Measurements from ENCODE around the gene ZDHHC5.
"Not testable (repeated sequence)": the region's sequence is repeated elsewhere in the genome, so short reads cannot be mapped to it uniquely, and the experiment has no call there.

ZDHHC5 gene

GRCh38 chr11:57663975-57664374, 3.9 kb upstream of the ZDHHC5 start:
- no peak for DNase-seq (ENCODE audit: low read depth in 3 of 3, low spot score in 1 of 3)

GRCh38 chr11:57667117-57667735, 688 bp upstream of the ZDHHC5 start:
- peak; percentile 68 to 92 (median 87) for DNase-seq (ENCODE audit: low read depth in 3 of 3, low spot score in 1 of 3)

- peak in 1 of 3 donors; percentile 11 for DNase-seq (ENCODE audit: low read depth in 3 of 3, low spot score in 1 of 3)
Measured at GRCh38 chr11:57668434-57668782, 494 bp downstream of the ZDHHC5 start.

- DNase-seq (ENCODE audit: low read depth in 3 of 3, low spot score in 1 of 3): no peak
Measured at GRCh38 chr11:57674251-57674650, 6.3 kb downstream of the ZDHHC5 start.

- no peak for DNase-seq (ENCODE audit: low read depth in 3 of 3, low spot score in 1 of 3)
Measured at GRCh38 chr11:57675176-57675941, 7.4 kb downstream of the ZDHHC5 start.

- no peak for DNase-seq (ENCODE audit: low read depth in 3 of 3, low spot score in 1 of 3)
Measured at GRCh38 chr11:57679396-57679795, 11.5 kb downstream of the ZDHHC5 start.

GRCh38 chr11:57680552-57680874, 12.6 kb downstream of the ZDHHC5 start:
- DNase-seq (ENCODE audit: low read depth in 3 of 3, low spot score in 1 of 3): no peak

- no peak for DNase-seq (ENCODE audit: low read depth in 3 of 3, low spot score in 1 of 3)
Measured at GRCh38 chr11:57681168-57681567, 13.3 kb downstream of the ZDHHC5 start.

GRCh38 chr11:57690474-57690873, 22.6 kb downstream of the ZDHHC5 start:
- not testable (repeated sequence) for DNase-seq (ENCODE audit: low read depth in 3 of 3, low spot score in 1 of 3)

- no peak for DNase-seq (ENCODE audit: low read depth in 3 of 3, low spot score in 1 of 3)
Measured at GRCh38 chr11:57698843-57699365, 31.0 kb downstream of the ZDHHC5 start.

- no peak for DNase-seq (ENCODE audit: low read depth in 3 of 3, low spot score in 1 of 3)
Measured at GRCh38 chr11:57699813-57700212, 31.9 kb downstream of the ZDHHC5 start.

GRCh38 chr11:57700425-57700824, 32.5 kb downstream of the ZDHHC5 start:
- no peak for DNase-seq (ENCODE audit: low read depth in 3 of 3, low spot score in 1 of 3)

GRCh38 chr11:57703341-57703740, 35.4 kb downstream of the ZDHHC5 start:
- no peak for DNase-seq (ENCODE audit: low read depth in 3 of 3, low spot score in 1 of 3)

- no peak for DNase-seq (ENCODE audit: low read depth in 3 of 3, low spot score in 1 of 3)
Measured at GRCh38 chr11:57704932-57705331, 37.0 kb downstream of the ZDHHC5 start.

GRCh38 chr11:57705432-57705831, 37.5 kb downstream of the ZDHHC5 start:
- DNase-seq (ENCODE audit: low read depth in 3 of 3, low spot score in 1 of 3): not testable (repeated sequence)

GRCh38 chr11:57709802-57710367, 42.0 kb downstream of the ZDHHC5 start:
- DNase-seq (ENCODE audit: low read depth in 3 of 3, low spot score in 1 of 3): no peak

GRCh38 chr11:57711414-57712255, 43.7 kb downstream of the ZDHHC5 start, which contains the start of gene MED19:
TSS of gene MED19 (minus strand) at chr11:57712215. CDS start at chr11:57712179, 36 bp downstream.
- peak; percentile 43 to 55 (median 43) for DNase-seq (ENCODE audit: low read depth in 3 of 3, low spot score in 1 of 3)

GRCh38 chr11:57712256-57713150, 44.6 kb downstream of the ZDHHC5 start, which contains the start of gene TMX2:
TSS of gene TMX2 (plus strand) at chr11:57712593. CDS start at chr11:57712619, 26 bp downstream.
- peak; percentile 71 to 76 (median 72) for DNase-seq (ENCODE audit: low read depth in 3 of 3, low spot score in 1 of 3)

- no peak for DNase-seq (ENCODE audit: low read depth in 3 of 3, low spot score in 1 of 3)
Measured at GRCh38 chr11:57713835-57714234, 45.9 kb downstream of the ZDHHC5 start.

- not testable (repeated sequence) for DNase-seq (ENCODE audit: low read depth in 3 of 3, low spot score in 1 of 3)
Measured at GRCh38 chr11:57716726-57717125, 48.8 kb downstream of the ZDHHC5 start.

All from stimulated activated CD4-positive, alpha-beta T cell treated with anti-CD3 and anti-CD28 coated beads, TNF-alpha, amount 100 ng/mL, for 1 hour (primary cell).